ENCODE results near the gene TBC1D16. TPM values are rescaled to one million over a fixed set of nuclear protein-coding genes. Genes with fewer than 3 reads are reported as not detected.

Gene TBC1D16
- total and polyA plus RNA-seq, 11 donors = 5.3 to 22.1 (median 17.4) TPM

DNA sequence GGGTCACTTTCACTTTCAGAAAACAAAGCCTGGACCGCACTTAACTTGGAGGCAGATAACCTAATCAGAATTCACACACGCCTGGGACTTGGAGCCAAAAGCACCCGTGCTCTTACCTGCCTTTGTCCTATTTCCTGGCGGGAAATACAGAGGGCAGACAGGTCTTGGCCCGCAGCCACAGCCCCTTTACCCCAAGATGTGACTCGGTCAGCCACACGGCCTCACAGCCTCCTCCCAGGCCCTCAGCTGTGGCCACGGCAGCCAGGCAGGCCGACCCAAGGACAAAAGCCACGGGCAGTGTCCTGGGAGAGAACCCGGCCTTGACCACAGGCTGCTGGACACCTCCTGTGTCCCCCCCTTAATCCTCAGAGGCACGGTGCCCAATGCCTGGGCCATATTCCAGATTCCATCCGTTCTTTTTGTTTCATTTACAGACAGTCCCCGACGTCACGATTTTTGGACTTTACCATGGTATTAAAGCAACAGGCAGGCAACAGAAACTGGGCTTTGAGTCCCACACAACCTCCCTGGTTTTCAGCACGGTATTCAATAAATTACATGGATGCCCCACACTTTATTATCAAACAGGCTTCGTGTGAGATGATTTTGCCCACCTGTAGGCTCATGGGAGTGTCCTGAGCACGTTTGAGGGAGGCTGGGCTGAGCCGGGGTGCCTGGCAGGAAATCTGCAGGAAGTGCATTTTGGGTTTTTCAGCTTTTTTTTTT is 35.6 kb upstream of the TBC1D16 start:
- peak; percentile 47 to 71 (median 62) for DNase-seq
- Histone ChIP-seq H3K27ac (peak overlapping the region; percentile 72 to 92 (median 86)), H3K4me1 (peaks cover 0 to 40% (median 31%) of the 10 kb centered on the region in 12 donors), H3K9me3 (no peaks in the 10 kb centered on the region), H3K27me3 (no peaks in the 10 kb centered on the region), H3K4me3 (peak overlapping the region; percentile 3 to 59 (median 44)), H3K36me3 (no peaks in the 10 kb centered on the region)
- WGBS, 4 donors = 7 to 35% (median 13%) methylated on average over 19 to 20 of the region's 20 CpGs
- TF ChIP-seq, protein P1, sequence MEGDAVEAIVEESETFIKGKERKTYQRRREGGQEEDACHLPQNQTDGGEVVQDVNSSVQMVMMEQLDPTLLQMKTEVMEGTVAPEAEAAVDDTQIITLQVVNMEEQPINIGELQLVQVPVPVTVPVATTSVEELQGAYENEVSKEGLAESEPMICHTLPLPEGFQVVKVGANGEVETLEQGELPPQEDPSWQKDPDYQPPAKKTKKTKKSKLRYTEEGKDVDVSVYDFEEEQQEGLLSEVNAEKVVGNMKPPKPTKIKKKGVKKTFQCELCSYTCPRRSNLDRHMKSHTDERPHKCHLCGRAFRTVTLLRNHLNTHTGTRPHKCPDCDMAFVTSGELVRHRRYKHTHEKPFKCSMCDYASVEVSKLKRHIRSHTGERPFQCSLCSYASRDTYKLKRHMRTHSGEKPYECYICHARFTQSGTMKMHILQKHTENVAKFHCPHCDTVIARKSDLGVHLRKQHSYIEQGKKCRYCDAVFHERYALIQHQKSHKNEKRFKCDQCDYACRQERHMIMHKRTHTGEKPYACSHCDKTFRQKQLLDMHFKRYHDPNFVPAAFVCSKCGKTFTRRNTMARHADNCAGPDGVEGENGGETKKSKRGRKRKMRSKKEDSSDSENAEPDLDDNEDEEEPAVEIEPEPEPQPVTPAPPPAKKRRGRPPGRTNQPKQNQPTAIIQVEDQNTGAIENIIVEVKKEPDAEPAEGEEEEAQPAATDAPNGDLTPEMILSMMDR (IDR thresholded peaks at IDR 0.05) = no peak
- no peak for TF ChIP-seq POLR2A (IDR thresholded peaks at IDR 0.05)
- ATAC-seq = peak; percentile 67 to 79 (median 68)
- intact Hi-C loops (cut with DNase I) = loop anchor here in 1 of 10 donors (10.0 kb wide), 1 partner anchor 66 kb away; no protein-coding TSS in a partner anchor

DNA sequence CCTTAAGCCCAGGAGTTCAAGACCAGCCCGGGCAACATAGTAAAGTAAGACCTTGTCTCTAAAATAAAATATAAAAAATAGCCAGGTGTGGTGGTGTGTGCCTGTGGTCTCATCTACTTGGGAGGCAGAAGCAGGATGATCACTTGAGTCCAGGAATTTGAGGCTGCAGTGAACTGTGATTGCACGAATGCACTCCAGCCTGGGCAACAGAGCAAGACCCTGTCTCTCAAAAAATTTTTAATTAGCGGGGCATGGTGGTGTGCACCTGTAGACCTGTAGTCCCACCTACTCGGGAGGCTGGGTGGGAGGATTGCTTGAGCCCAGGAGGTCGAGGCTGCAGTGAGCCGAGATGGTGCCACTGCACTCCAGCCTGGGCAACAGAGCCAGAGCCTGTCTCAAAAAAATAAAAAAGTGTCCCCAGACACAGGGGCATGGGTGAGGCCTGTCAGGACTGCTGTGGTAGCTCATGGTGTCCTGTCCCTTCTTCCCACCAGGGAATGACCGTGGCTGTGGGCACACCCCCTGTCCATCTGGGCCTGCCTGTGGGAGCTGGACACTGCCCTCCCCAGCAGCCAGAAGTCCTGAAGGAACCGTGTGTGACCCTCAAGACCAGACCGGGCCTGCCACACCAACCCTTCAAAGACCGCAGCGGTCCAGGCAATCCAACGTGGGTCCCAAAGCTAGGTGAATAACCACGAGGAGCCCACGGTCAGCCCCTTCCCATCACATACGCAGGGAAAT is 34.9 kb upstream of the TBC1D16 start:
- H3K27me3 ChIP-seq = no peaks in the 10 kb centered on the region
- no peaks in the 10 kb centered on the region for H3K9me3 ChIP-seq
- WGBS, 4 donors = 52 to 85% (median 64%) methylated on average over 7 to 15 of the region's 15 CpGs
- intact Hi-C loops (cut with DNase I) = loop anchor here in 1 of 10 donors (10.0 kb wide), 1 partner anchor 66 kb away; no protein-coding TSS in a partner anchor
- TF ChIP-seq, protein P1 (IDR thresholded peaks at IDR 0.05) = no peak
- TF ChIP-seq POLR2A (IDR thresholded peaks at IDR 0.05) = no peak
- H3K4me1 ChIP-seq = peaks cover 0 to 40% (median 31%) of the 10 kb centered on the region in 12 donors
- H3K4me3 ChIP-seq = peak overlapping the region; percentile 3 to 59 (median 44)
- ATAC-seq = peak; percentile 21 to 40 (median 30)
- peak overlapping the region; percentile 72 to 92 (median 86) for H3K27ac ChIP-seq
- no peaks in the 10 kb centered on the region for H3K36me3 ChIP-seq
- no peak for DNase-seq

DNA sequence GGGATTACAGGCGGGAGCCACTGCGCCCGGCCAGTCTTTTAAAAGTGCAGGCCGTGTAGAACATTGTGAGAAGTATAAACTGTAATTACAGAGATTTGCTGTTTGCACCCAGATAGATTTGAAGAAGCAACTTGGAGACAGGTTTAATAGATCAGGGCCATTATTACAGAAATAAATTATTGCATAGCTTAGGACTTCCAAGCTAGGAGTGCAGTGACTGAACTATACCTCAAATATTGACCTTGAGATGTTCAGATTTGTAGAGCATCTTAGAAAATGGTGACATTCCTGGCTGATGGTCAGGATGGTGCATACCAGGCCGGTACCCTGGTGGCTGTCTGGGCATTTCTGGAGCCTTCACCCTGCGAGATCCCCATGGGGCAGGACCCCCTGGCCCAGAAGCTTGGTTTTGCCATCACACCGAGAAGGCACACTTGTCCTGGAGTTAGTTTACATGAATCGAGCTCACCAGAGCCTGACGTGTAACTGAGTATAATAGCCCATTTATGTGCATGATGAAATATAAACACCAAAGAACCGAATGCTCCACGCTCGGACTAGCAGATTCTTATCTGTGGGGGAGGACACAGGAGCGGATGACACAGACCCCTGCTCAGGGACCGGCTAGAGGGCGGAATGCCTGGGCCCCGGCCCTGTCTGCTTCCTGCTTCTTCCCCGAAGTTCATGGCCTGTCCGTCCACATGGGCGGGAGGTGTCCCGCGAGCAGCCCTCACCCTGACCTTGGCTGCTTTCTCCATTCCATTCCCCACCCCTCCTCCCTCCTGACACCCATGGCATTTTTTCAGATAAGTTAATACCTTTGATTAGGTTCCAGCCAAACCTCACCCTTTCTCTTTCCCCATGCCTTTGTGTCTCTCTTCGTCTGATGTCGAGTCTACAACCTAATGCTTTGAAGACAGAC is 32.9 kb upstream of the TBC1D16 start:
- ATAC-seq = peak in 3 of 4 donors; percentile 49 to 60 (median 57)
- no peaks in the 10 kb centered on the region for H3K9me3 ChIP-seq
- H3K36me3 ChIP-seq = no peaks in the 10 kb centered on the region
- peak in 4 of 5 donors; percentile 41 to 63 (median 48) for DNase-seq
- H3K27me3 ChIP-seq = no peaks in the 10 kb centered on the region
- WGBS, 4 donors = 46 to 64% (median 62%) methylated on average over 22 to 23 of the region's 23 CpGs
- intact Hi-C loops (cut with DNase I) = loop anchor here in 2 of 10 donors (2.0 to 5.0 kb wide), 2 partner anchors 32 to 61 kb away; partner anchors contain the start of gene CCDC40 (in 1 of the 2)
- no peak overlapping the region for H3K4me3 ChIP-seq
- TF ChIP-seq POLR2A (IDR thresholded peaks at IDR 0.05) = no peak
- TF ChIP-seq, protein P1 (IDR thresholded peaks at IDR 0.05) = no peak
- peak overlapping the region in 10 of 12 donors; percentile 19 to 92 (median 66) for H3K27ac ChIP-seq
- H3K4me1 ChIP-seq = peaks cover 0 to 51% (median 31%) of the 10 kb centered on the region in 12 donors
